ENCODE data around the gene BCL6B.

The BCL6B gene

GRCh38 chr17:7056386-7056785 is 33.5 kb downstream of the BCL6B start:
- no peaks in the 10 kb centered on the region for H3K9me3 Mint-ChIP-seq
- ATAC-seq = no peak
- peaks cover 9% of the 10 kb centered on the region for H3K4me1 Mint-ChIP-seq
- H3K4me3 Mint-ChIP-seq = no peak overlapping the region
- no peaks in the 10 kb centered on the region for H3K36me3 Mint-ChIP-seq
- no peak overlapping the region for H3K27ac Mint-ChIP-seq
- peaks cover 17% of the 10 kb centered on the region for H3K27me3 Mint-ChIP-seq

DNA sequence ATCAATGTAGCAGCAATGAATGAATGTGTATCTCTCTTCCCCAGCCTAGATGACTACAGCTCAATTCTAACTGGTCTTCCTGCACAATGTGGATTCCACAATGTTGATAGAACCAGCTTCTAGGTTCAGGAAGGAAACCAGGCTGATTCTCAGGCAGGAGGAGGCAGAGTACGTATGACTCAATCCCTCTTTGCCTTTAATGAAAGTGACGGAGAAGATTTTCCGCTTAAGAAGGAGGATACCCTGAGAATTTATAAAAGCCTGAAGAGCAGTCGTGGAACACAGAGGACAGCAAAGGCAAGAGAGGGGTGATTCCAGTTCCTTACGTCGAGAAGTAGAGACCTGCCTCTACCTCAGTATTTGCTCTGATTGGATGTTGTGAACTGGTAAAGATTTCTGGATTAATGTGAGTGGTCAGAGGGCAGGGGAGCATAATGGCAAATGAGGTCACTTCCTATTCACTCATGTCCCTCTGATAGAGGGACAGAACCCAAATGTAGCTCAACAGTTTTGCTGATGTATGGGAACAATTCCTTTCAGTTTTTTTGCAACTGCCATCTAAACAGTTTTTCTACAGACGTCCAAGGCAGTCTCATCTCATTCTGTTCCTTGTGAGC is 36.1 kb downstream of the BCL6B start:
- Mint-ChIP-seq H3K36me3 (no peaks in the 10 kb centered on the region), H3K4me1 (peaks cover 9% of the 10 kb centered on the region), H3K9me3 (no peaks in the 10 kb centered on the region), H3K27ac (no peak overlapping the region), H3K27me3 (peaks cover 40% of the 10 kb centered on the region), H3K4me3 (no peak overlapping the region)
- no peak for ATAC-seq

GRCh38 chr17:7060165-7060891 is 37.5 kb downstream of the BCL6B start:
- Mint-ChIP-seq H3K4me1 (peaks cover 9% of the 10 kb centered on the region), H3K4me3 (no peak overlapping the region), H3K9me3 (no peaks in the 10 kb centered on the region), H3K27me3 (peaks cover 54% of the 10 kb centered on the region), H3K36me3 (no peaks in the 10 kb centered on the region), H3K27ac (peak overlapping the region; percentile 14)
- ATAC-seq = peak; percentile 16

GRCh38 chr17:7063518-7064094 is 40.8 kb downstream of the BCL6B start:
- ATAC-seq = no peak
- H3K4me3 Mint-ChIP-seq = no peak overlapping the region
- no peak overlapping the region for H3K27ac Mint-ChIP-seq
- H3K4me1 Mint-ChIP-seq = peaks cover 9% of the 10 kb centered on the region
- H3K9me3 Mint-ChIP-seq = peaks cover 12% of the 10 kb centered on the region
- H3K36me3 Mint-ChIP-seq = peaks cover 11% of the 10 kb centered on the region
- H3K27me3 Mint-ChIP-seq = peaks cover 62% of the 10 kb centered on the region

GRCh38 chr17:7064261-7064660 is 41.4 kb downstream of the BCL6B start:
- peaks cover 15% of the 10 kb centered on the region for H3K36me3 Mint-ChIP-seq
- peaks cover 60% of the 10 kb centered on the region for H3K27me3 Mint-ChIP-seq
- H3K9me3 Mint-ChIP-seq = peaks cover 18% of the 10 kb centered on the region
- H3K4me3 Mint-ChIP-seq = no peak overlapping the region
- ATAC-seq = no peak
- H3K4me1 Mint-ChIP-seq = peaks cover 9% of the 10 kb centered on the region
- H3K27ac Mint-ChIP-seq = no peak overlapping the region

GRCh38 chr17:7067198-7067597 is 44.3 kb downstream of the BCL6B start:
- H3K27me3 Mint-ChIP-seq = peaks cover 62% of the 10 kb centered on the region
- no peaks in the 10 kb centered on the region for H3K4me1 Mint-ChIP-seq
- no peak for ATAC-seq
- H3K36me3 Mint-ChIP-seq = peaks cover 15% of the 10 kb centered on the region
- H3K9me3 Mint-ChIP-seq = peaks cover 20% of the 10 kb centered on the region
- H3K4me3 Mint-ChIP-seq = no peak overlapping the region
- no peak overlapping the region for H3K27ac Mint-ChIP-seq

GRCh38 chr17:7068268-7068667 is 45.4 kb downstream of the BCL6B start:
- Mint-ChIP-seq H3K27me3 (peaks cover 53% of the 10 kb centered on the region), H3K4me3 (no peak overlapping the region), H3K36me3 (peaks cover 15% of the 10 kb centered on the region), H3K9me3 (peaks cover 20% of the 10 kb centered on the region), H3K27ac (no peak overlapping the region), H3K4me1 (no peaks in the 10 kb centered on the region)
- no peak for ATAC-seq

- Mint-ChIP-seq H3K27ac (no peak overlapping the region), H3K36me3 (peaks cover 15% of the 10 kb centered on the region), H3K9me3 (peaks cover 20% of the 10 kb centered on the region), H3K4me1 (no peaks in the 10 kb centered on the region), H3K4me3 (no peak overlapping the region), H3K27me3 (peaks cover 31% of the 10 kb centered on the region)
- no peak for ATAC-seq
These were observed 47.9 kb downstream of the BCL6B start for GRCh38 chr17:7070712-7071111.

GRCh38 chr17:7072406-7072805 is 49.6 kb downstream of the BCL6B start:
- Mint-ChIP-seq H3K36me3 (peaks cover 11% of the 10 kb centered on the region), H3K4me3 (no peak overlapping the region)
- ATAC-seq = peak; percentile 36

DNA sequence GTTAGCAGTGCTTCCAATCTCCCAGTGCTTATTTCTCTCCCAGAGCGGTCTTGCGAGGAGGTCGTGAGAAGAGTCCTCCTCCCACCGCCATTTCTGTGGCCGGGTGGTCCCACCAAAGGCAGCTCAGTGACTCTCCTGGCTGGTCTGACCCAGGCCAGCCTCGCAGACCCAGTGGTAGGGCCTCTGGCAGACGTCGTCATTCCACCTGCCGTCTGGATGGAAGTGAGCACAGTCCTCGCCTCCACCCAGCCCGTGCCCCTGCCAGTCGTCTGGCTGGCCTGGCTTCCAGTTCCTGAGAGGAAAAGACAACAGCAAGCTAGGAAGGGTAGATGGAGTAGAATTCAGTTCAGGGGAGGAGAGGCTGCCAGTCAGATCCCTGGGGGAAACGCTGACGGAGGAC is 52.1 kb downstream of the BCL6B start:
- H3K4me1 Mint-ChIP-seq = peaks cover 1% of the 10 kb centered on the region
- no peaks in the 10 kb centered on the region for H3K9me3 Mint-ChIP-seq
- no peaks in the 10 kb centered on the region for H3K36me3 Mint-ChIP-seq
- H3K27me3 Mint-ChIP-seq = peaks cover 17% of the 10 kb centered on the region
- no peak overlapping the region for H3K4me3 Mint-ChIP-seq
- no peak for ATAC-seq
- no peak overlapping the region for H3K27ac Mint-ChIP-seq

More at GRCh38 chr17:7072406-7072805, 49.6 kb downstream of the BCL6B start:
- Mint-ChIP-seq H3K27ac (no peak overlapping the region), H3K9me3 (peaks cover 16% of the 10 kb centered on the region), H3K27me3 (peaks cover 19% of the 10 kb centered on the region), H3K4me1 (no peaks in the 10 kb centered on the region)

DNA sequence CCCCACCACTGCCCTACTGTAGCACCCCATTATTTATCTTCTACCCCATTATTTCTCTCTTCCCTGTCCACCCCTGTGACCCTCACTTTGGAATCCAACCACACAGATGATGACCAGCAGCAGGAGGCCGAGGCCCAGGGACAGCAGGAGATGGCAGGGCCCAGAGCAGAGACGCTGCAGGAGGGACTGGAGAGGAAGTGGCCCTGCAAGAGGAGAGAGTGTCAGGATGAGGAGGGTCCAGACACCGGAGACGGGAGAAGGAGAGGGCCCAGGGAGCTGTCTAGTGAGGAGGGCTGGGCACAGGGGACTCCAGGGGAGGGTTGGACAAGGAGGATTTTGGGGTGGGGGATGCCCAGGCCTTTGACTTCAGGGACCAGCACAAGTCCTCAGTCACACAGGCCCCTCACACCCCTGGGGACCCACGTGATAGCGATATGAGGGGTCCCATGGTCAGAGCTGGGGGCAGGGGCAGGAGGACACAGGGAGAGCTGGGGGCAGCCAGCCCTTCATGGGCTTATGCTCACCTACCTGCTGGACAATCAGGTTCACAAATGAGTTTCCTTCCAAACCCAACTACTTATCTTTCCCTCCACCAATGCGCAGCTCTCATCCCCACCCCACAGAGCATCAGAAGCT is 55.2 kb downstream of the BCL6B start:
- H3K27ac Mint-ChIP-seq = no peak overlapping the region
- no peaks in the 10 kb centered on the region for H3K9me3 Mint-ChIP-seq
- peaks cover 12% of the 10 kb centered on the region for H3K4me1 Mint-ChIP-seq
- ATAC-seq = no peak
- H3K27me3 Mint-ChIP-seq = peaks cover 9% of the 10 kb centered on the region
- H3K36me3 Mint-ChIP-seq = no peaks in the 10 kb centered on the region
- H3K4me3 Mint-ChIP-seq = no peak overlapping the region

GRCh38 chr17:7078711-7079110 is 55.9 kb downstream of the BCL6B start:
- H3K4me1 Mint-ChIP-seq = peaks cover 12% of the 10 kb centered on the region
- no peak overlapping the region for H3K27ac Mint-ChIP-seq
- ATAC-seq = no peak
- H3K36me3 Mint-ChIP-seq = no peaks in the 10 kb centered on the region
- H3K4me3 Mint-ChIP-seq = no peak overlapping the region
- peaks cover 9% of the 10 kb centered on the region for H3K27me3 Mint-ChIP-seq
- no peaks in the 10 kb centered on the region for H3K9me3 Mint-ChIP-seq

Measured in stimulated activated memory B cell treated with anti-CD40 and anti-IgM and Interleukin-4, amounts not matched to agents 10 μg/mL and 1 μg/mL and 100 μg/mL, for 72 hours (primary cell).